NOMO-1 treated with DMSO at 0.1 percent for 48 hours (cell line): ENCODE measurements around the gene NPDC1.

ENCODE experiments used
- DNase-seq: peaks from one replicate; lab custom pipeline; 2025; ENCODE audit not compliant: unreplicated experiment; lab: John Stamatoyannopoulos, UW

NPDC1 gene

DNA sequence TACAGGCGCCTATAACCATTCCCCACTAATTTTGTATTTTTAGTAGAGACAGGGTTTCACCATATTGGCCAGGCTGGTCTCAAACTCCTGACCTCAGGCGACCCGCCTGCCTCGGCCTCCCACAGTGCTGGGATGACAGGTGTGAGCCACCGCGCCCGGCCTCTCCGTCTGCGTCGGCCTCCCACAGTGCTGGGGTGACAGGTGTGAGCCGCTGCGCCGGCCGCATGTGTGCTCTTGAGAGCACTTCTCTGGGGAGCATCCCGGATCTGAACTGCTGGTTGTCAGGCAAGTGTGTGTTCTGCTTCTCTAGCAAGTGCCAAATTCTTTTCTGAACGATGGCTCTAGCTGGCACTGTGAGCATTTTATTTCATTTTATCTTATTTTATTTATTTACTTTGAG lies 11.6 kb upstream of the NPDC1 start:
- no peak for DNase-seq

DNA sequence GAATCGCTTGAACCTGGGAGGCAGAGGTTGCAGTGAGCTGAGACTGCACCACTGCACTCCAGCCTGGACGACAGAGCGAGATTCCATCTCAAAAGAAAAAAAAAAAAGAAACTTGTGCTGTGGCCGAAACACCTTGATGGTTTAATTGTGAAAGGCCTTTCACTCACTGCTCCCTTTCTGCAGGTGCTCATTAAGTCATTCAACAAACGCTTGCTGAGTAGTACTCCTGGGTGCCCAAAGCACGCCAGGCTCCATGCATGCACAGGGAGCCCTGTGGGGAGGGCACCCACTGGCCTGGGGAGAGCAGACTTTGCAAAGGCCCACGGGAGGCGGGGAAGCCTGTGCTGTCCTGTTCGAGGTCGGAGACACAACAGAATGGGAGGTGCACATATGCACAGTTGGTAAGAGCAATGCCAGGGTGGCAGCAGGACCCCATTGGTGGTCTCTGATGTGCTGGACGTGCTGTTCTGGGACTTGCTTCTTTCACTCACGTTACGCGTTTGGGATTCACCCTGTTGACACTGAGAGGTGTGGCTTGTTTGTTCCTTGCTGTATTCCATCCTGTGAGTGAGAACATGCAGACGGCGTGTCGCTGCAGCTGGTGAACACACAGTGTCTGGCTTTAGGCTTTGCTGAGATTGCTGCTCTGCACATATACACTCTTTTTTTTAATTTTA lies 10.9 kb upstream of the NPDC1 start:
- DNase-seq: no peak

DNA sequence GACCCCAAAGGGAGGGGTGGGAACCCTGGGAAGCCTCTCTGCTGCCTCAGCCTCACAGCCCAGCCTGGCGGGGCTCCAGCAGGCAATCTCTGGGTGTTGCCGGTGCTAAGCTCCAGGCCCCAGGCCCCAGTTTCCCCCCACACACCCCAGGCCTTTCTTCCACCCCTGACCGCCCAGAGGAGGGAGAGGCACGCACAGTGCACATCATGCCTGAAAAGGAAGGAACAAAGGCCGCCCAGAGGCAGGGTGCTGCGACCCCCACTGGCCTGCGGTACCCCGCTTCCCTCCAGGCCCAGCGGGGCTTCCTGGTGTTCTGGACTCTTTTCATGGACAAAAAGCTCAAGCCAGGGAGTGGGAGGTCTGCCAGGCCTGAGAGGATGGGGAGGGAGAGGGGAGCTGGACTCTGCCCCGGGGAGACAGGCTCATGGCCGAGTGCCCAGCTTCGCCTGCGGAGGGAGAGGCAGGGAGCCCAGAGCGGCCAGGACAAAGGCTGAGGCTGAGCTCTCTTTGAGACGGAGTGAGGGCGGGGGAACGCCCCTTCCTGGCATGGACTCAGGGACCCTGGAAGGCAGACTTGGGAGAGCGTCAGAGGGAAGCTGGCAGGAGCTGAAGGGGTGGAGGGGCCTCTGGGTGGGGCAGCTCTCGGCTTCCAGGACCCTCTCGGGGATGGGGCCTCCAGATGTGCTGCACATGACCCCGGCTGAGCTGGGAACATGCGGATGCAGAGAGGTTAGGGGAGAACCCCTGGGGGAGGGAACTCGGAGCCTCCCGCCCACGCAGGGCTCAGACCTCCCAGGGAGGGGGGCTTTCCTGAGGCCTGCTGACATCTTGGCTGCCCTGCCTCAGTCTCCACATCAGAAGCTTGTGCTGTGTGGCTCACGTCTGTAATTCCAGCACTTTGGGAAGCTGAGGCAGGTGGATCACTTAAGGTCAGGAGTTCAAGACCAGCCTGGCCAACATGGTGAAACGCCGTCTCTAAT lies 9.7 kb upstream of the NPDC1 start:
- no peak for DNase-seq

DNA sequence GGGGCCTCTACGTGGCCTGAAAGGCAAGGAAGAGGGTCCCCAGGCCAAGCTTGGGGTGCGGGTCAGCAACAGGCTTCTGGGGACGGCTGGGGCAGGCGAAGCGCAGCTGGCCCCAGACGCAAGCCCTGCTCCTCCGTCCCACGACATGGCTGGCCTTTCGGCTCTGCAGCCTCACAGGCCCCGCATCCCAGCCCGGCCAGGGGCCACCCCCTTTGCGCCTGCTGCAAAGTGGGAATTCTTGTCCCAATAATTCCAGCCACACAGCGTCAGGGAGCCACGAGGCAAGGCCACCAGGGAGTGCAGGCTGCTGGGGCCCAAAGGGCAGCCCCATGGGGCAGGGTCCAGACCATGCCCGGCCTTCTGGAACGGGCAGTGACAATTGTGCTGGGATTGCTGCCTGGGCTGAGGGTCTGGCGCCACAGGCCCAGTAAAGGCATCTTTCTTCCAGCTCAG lies 9.0 kb upstream of the NPDC1 start:
- no peak for DNase-seq

DNA sequence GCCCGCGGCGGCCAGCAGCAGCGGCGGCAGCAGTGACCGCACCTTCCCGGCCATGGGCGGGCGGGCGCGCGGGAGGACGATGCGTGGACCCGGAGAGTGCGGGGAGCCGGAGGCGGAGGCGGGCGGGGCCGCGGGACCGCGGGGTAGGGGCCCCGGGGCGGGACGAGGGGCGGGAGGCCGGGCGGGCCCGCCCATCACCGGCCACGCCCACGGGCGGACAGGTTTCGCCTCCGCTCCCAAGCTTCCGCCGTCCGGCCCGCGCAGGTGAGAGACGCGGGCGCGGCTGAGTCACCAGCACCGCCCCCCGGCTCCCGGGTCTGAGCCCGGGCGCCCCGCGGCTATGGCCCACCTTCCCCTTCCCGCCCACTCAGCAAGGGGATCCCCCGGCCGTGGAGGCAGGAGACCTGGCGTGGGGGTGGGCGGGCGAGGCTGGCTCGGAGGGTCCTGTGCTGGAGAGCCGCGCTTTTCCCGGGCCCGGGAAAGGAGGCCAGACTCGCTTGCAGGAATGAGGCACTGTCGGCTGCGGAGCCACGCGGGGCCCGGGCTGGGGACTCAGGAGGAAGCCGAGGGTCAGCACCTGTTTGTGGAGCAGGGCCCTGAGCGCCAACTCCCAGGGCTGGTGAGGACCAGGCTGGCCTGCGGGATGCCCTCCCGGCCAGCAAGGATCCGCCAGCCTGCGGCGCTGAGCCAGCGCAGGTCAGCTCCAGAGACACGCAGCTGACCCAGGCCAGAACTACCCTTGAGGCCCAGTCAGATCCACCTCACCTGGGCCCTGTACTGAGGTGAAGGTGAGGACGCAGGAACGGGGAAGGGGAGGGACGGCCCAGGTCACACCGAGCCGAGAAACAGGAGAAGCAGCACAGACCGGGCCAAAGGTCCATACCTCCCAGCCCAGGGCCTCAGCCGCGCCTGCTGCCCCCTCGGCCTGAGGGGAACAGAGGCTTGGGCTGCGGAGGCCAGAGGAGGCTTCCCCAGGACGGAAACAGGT lies 8.3 kb upstream of the NPDC1 start, which contains the start of gene ENTPD2:
TSS of gene ENTPD2 (minus strand) at position 118 of the 988 bp plus-strand sequence. CDS start at position 54, 64 bp downstream.
- no peak for DNase-seq

DNA sequence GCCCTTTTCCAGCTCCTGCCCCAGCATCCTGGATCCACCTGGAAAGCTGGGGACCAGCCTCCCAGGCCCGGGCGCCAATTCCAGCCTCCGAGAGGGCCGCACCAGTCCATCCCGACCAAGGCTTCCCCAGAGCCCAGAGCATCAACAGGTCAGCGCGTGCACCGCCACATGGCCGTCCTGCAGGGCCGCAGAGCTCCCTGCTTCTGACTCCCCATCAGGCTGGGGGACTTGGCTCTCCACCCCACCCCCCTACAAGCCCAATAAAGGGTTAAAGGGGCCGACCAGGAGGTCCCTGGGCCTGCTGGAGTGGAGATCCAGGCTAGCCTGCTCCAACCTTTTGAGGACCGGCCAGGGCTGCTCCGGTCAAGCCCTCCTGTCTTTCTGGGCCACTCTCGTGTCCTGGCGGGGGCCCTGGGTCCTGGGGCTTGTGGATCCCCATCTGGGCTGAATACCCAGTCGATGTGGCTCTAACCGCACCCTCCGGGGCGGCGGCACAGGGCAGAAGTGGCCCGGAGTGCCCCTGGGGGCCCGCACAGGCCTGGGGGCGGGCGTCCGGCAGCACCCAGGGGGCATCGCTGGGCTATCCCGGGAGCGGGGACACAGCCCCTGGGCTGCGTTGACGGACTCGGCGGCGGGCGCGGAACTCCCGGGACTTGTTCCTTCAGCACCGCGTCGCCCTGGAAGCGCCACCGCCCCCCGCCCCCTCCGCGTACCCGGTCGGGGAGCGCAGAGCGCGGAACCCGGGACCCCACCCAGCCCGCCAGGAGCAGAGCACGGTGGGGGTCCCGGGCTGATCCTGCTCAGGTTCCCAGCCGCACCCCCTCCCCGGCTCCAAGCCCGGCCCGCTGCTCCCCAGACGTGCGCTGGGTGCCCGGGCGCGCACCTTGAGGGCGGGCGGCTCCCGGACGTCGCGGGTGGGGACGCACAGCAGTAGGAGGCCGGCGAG lies 7.3 kb upstream of the NPDC1 start:
- no peak for DNase-seq

DNA sequence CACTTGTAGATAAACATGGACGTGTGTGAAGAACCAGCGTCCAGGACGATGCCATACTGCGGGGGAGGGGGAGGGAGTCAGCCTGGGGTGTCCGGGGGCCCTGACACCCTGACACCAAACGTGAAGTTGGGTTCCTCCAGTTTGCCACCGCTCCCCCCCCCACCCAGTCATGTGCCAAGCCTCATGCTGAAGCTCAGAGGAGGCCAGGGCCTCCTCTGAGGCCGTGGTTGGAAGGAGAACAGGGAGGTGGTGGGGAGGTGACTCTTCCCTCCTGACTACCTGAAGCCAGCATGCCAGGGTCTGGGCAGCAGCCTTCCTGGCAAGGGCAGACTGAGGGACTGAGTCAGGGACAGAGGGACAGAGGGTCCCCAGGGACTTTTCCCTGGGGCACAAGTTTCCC lies 6.3 kb upstream of the NPDC1 start:
- no peak for DNase-seq

DNA sequence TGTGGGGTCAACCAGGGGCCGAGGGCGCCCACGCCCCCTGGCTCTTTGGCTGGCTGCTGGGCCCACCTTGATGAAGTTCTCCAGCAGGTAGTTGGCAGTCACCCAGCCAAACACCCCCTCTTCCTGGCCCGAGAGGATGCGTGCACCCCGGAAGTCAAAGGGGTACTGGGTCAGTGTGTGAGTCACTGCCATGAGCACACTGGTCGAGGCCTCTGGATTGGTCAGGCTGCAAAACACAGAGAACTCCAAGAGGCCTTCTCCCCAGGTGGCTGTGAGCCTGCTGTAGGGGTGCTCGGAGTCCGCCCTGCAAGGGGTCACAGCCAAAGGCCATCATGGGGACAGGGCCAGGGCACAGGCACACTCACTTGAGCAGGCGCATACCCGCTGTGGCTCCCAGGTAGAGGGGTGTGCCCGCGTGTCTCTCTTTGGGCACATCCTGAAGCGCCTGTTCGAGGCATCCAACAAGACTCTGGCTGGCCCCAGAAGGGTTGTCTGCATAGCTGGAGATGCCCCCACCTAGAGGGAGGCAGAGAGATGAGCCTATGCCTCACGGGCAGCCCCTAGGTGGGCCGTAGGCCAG lies 5.3 kb upstream of the NPDC1 start:
- DNase-seq: no peak

DNA sequence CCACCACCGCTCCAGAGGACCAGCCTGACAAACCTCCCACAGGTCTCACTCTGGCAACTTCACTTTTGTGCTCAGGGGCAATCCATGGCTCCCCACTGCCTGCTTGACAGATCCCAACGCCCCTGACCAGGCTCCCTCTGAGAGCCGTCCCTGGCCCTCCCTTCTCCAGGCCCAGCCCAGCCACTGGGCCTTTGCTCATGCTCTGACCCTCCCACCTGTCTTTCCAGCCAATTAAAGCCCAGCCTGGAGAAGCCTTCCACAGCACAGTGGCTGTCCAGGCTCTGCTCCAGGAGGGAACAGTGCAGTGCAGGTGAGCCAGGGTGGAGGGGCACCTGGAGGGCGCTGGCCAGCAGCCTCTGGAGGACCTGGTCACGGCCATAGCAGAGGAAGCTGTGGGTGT lies 4.6 kb upstream of the NPDC1 start:
- no peak for DNase-seq

DNA sequence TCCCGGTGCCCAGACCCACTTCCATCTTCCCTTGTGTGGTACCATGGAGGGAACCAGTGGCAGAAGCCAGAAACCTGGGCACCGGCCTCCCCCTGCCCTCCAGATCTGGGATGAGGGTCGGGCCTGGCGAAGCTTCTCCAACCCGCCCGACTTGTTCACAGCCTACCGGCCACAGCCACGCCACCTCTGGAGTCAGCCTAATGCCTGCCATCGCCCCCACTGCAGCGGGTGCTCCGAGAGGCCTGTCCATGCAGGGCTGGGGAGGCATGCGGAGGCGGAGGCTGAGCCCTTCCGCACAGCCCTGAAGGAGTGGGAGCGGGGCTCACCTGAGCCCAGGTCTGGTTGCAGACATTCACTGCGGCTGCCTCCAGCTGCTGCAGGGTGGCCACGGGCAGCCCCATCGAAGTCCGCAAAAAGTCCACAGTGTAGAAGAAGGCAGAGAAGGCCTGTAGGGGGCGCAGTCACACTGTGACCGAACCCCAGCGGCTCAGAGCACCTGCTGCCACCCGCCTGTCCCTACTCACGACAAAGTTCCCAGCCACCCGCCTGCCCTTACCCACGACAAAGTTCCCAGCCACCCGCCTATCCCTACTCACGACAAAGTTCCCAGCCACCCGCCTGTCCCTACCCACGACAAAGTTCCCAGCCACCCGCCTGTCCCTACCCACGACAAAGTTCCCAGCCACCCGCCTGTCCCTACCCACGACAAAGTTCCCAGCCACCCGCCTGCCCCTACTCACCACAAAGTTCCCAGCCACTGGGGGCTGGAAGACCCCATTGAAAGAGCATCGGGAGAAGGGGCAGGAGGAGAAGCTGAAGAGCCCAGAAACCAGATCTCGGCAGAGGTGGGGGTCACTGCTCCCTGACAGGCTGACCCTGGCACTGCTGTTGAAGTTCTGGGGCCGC lies 3.8 kb upstream of the NPDC1 start:
- DNase-seq: peak; percentile 79

DNA sequence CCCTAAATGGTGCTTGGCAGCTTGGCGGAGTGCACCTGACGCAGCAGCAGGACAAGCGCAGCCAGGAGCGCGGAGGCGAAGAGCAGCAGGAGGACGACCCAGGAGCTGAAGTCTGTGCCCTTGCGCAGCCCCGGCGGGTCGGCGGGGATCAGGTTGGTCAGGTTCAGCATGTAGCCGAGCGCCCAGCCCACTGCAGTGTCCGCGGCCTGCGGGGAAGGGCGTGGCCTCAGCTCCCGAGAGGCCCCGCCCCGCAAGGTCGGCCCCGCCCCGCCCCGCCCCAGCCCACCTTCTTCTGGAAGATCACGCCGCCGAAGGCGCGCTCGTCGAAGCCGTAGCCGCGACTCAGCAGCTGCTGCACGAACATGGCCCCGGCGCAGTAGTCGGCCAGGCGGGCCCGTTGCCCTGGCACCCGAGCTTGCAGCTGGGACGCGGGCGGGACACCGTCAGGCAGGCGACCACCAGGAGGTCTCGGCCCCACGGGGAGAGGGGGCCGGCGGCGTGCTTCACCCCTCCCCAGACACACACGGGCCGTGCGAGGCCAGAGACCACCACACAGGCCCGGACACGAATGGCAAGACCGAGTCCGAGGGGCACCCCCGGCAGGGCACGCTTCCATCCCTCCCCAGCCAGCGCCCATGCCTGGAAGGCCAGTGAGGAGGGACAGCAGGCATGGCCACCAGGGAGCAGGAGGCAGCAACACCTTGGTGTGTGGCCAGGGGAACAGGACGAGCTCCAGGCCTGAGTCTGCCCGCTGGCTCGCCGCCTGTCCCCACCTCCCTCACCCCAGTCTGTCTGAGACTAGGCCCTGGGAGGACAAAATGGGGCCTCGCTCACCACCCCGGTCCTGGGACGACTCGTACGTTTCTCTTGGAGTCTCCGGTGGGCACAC lies 2.9 kb upstream of the NPDC1 start:
- no peak for DNase-seq

DNA sequence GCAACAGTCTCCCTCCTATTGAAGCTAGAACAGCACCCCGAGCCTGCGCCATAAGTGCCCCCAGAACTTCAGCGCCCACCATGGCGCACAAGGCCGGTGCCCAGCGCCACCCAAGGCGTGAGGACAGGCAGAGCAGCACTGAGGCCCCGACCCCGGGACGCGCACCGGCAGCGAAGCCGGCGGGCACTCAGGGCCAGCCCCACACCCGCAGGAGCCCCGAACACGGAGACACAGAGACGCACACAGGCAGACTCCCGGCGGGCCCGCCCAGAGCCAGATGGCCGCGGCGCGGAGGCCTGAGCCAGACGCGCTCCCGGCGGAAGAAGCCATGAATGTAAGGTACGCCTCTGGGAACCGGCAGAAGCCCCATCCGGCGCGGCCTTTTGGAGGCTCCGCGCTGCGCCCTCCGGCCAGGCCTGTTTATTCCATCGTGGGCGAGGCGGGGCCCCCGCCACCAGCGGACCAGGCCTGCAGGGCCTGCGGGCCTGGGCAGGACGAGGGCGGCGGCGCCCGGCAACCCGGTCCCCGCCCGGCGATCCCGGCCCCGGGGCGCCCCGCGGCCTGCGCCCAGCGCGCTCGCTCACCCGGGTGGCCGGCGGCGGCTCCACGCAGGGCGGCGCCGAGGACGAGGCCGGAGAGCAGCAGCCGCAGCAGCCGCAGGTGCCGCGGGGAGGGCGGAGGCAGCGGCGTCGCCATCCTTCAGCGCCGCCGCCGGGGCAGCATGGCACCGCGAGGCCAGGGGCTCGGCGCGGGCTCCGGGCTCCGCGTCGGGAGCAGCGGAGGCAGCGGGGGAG lies 486 bp downstream of the NPDC1 start:
- no peak for DNase-seq

DNA sequence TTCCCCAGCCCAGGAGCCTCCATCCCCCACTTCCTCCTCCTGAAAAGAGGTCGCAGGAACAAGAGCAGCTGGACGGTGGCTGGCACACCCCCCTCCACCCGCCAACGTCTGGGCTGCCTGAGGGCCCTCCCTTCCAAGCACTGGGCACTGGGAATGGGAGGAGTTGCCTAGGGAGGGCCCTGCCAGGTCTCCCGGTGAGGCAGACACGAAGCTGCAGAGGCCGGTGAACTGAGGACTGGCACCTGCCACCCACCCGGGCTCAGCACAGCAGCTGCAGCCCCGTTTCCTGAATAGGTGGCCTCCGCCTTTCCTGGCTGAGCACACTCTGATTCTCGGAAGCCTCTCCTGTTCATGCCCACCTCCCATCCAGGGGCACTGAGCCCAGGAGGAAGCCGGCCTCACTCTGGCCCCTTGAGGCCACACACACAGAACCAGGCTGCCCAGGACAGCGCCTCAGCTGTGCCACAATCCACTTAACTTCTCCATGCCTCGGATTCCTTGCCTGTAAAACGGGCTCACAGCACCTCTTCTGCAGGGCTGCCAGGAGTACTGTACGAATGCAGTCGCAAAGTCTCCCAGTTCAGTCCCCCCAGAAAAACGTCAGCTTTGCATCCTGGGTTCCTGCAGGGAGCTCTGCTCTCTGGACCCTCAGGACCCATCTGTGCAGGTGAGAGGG lies 1.3 kb downstream of the NPDC1 start:
- DNase-seq: no peak

DNA sequence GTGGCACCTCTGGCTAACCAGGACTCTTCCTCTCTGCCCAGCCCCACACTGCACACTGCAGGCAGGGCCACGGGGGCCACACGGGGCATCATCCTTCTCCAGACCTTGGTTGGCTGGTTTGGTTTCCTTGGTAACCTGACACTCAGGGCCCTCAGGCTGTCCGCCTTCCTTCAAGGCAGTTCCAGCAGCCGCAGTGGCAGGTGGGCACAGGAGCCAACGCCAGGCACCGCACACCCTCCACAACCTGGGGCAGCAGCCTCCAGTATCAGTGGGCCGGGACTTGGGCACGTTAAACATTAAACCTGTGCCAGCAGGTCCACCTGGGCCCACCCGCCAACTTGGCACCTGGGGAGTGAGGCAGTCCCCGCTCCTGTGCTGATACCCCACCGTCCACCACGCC lies 1.9 kb downstream of the NPDC1 start:
- no peak for DNase-seq

DNA sequence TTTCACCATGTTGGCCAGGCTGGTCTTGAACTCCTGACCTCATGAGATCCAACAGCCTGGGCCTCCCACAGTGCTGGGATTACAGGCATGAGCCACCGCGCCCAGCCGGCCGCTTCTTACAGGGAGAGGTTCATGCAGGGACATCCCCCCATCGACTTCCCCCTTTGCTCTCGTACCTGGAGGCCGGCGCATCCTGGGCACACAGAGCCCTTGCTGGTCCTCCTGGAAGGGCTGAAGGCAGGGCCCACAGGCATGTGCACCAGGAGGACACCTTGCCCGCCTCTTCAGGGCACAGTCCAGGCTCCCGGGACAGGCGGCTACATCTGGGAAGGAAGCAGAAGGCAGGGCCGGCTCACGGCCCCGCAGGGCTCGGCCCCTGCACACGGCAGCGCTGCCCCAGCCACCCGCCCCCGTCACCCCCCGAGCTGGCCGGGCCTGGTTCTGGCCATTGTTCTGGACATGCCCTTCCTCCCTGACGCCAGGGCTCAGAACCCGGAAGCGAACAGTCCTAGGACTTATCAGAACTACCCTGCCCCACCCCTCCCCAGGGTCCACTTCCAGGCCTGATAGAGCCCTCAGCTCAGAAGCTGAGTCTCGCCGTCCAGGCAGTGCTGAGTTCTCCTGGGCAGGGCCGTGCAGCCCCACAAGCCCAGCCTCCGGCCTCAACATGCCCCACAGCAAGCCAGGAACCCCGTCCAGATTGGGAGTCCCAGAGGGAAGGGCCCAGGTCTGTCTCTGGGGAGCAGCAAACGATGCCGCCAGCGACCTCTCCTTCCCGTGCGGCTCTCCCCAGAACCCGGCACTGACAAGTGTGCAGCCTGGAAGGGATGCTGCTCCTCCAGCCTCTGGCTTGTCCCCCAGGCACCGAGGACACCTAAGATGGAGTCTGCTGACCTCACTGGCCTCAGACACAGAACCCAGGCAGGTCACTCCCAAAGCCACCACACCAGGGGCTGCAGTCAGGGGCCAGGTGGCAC lies 2.9 kb downstream of the NPDC1 start:
- no peak for DNase-seq
